ENCODE data around the gene EYS.

GRCh38 chr6:64000818-64001491 is 1706.1 kb downstream of the EYS start:
- TF ChIP-seq CTCF (IDR thresholded peaks at IDR 0.05) (no peak), POLR2AphosphoS5 (IDR thresholded peaks at IDR 0.05) (no peak), EP300 (IDR thresholded peaks at IDR 0.05) (no peak)
